Measurements from ENCODE around the gene AK9. TPM values are rescaled to one million over a fixed set of nuclear protein-coding genes. Genes with fewer than 3 reads are reported as not detected.
A peak's percentile ranks its signal among the peaks of the same experiment; 100 is the strongest.

The AK9 gene
- total and polyA plus RNA-seq, 4 donors: 1.1 to 5.3 (median 3.8) TPM

- no peak for TF ChIP-seq CTCF (IDR thresholded peaks at IDR 0.05; ENCODE audit: low read depth, low read length, missing input control)
- TF ChIP-seq YY1 (IDR thresholded peaks at IDR 0.05): no peak
- TF ChIP-seq NR2F2 (IDR thresholded peaks at IDR 0.05): no peak
- no peak for TF ChIP-seq REST (IDR thresholded peaks at IDR 0.05)
- no peak for TF ChIP-seq GABPA (IDR thresholded peaks at IDR 0.05 in 1 of 2, conservative IDR thresholded peaks at IDR 0.05 in 1 of 2)
- TF ChIP-seq TAF1 (conservative IDR thresholded peaks at IDR 0.05): no peak
- TF ChIP-seq JUND (IDR thresholded peaks at IDR 0.05): no peak
- no peak for TF ChIP-seq RXRA (IDR thresholded peaks at IDR 0.05)
- TF ChIP-seq HNF4G (IDR thresholded peaks at IDR 0.05): no peak
- no peak for TF ChIP-seq RAD21 (IDR thresholded peaks at IDR 0.05)
- no peak for TF ChIP-seq SP1 (IDR thresholded peaks at IDR 0.05)
- no peak for TF ChIP-seq ZBTB33 (IDR thresholded peaks at IDR 0.05)
- TF ChIP-seq EGR1 (IDR thresholded peaks at IDR 0.05; ENCODE audit: low read depth in 2 of 2): no peak
- no peak for TF ChIP-seq FOXA2 (IDR thresholded peaks at IDR 0.05)
- no peak for TF ChIP-seq HNF4A (conservative IDR thresholded peaks at IDR 0.05)
- no peak for TF ChIP-seq ATF3 (IDR thresholded peaks at IDR 0.05)
- no peak for TF ChIP-seq FOXA1 (IDR thresholded peaks at IDR 0.05)
- no peak for TF ChIP-seq MAX (IDR thresholded peaks at IDR 0.05)
- peaks cover 0 to 14% (median 13%) of the 10 kb centered on the region in 4 donors for H3K4me1 ChIP-seq (ENCODE audit: control insufficient read depth in 4 of 4, insufficient read depth in 4 of 4, low read length in 3 of 4)
- peak overlapping the region; percentile 83 to 90 for H3K27ac ChIP-seq (ENCODE audit: low read depth in 1 of 2, low read length in 2 of 2)
- DNase-seq (ENCODE audit: low spot score): peak; percentile 65
- WGBS: under 1% methylated on average over 24 of the region's 24 CpGs
- peaks cover 0 to under 1% (median 0%) of the 10 kb centered on the region in 4 donors for H3K36me3 ChIP-seq (ENCODE audit: control insufficient read depth in 4 of 4, insufficient read depth in 3 of 4, low read depth in 1 of 4, low read length in 3 of 4)
- peak overlapping the region; percentile 63 to 93 for H3K9ac ChIP-seq (ENCODE audit: low read depth in 1 of 2, low read length in 2 of 2)
- H3K9me3 ChIP-seq (ENCODE audit: control insufficient read depth in 4 of 4, low read length in 3 of 4): no peaks in the 10 kb centered on the region
- no peaks in the 10 kb centered on the region for H3K27me3 ChIP-seq (ENCODE audit: control insufficient read depth in 4 of 4, insufficient read depth in 4 of 4, low read length in 3 of 4)
- H3K4me3 ChIP-seq (ENCODE audit: low read depth in 1 of 3, low read length in 3 of 3): peak overlapping the region; percentile 82 to 99 (median 98)
Measured at GRCh38 chr6:109690373-109690736, 647 bp downstream of the AK9 start.
